ENCODE measurements around the gene ABCA1. TPM values are rescaled to one million over a fixed set of nuclear protein-coding genes. Genes with fewer than 3 reads are reported as not detected.

ABCA1 gene
- total RNA-seq, 2 experiments from 2014 or later, result 1.4 to 2.0 TPM

DNA sequence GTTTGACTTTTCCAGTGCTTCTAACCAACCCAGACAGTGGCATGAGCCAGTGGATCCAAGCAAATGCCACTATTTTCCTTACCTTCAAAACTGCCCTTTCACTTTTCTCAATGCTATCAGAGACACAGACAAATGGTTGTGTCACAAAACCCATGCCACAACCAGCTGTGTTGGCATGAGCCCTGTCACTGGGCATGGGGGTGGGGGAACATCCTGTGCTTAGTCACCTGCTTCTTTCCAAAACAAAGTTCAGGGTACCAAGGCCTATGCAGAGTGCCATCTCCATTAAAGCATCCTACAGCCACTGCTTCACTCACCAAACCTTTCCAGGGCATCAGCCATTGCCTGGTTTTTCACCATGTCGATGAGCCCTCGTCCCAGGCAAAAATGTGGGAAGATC is 133.9 kb downstream of the ABCA1 start:
- Mint-ChIP-seq H3K4me3 (no peak overlapping the region), H3K4me1 (no peaks in the 10 kb centered on the region), H3K27ac (no peak overlapping the region), H3K9me3 (no peaks in the 10 kb centered on the region), H3K27me3 (no peaks in the 10 kb centered on the region), H3K36me3 (no peaks in the 10 kb centered on the region)
- POLR2A ChIA-PET, result no interaction called here
- ATAC-seq (ENCODE audit: low read depth) (no peak), DNase-seq (no peak)

DNA sequence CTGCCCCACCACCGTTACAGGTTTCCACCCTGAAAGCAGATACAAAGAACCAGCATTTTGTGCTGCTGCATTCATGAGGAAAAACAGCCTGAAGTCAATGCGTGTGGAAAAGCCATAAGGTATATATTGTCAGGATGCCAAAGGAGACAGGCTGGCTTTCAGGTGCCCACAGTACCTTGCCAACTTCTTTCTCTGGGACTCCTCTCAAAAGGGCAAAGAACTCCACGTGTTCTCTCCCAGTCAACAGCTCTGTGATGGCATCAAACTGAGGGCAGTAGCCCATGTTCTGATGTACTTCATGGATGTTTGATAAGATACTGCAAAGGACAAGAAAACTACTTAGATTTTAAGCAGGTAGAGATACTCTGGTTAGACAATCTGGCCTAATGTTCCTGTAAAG is 139.7 kb downstream of the ABCA1 start:
- POLR2A ChIA-PET, result no interaction called here
- DNase-seq, result no peak
- no peaks in the 10 kb centered on the region for H3K4me1 Mint-ChIP-seq
- no peaks in the 10 kb centered on the region for H3K27me3 Mint-ChIP-seq
- H3K27ac Mint-ChIP-seq, result no peak overlapping the region
- H3K4me3 Mint-ChIP-seq, result no peak overlapping the region
- no peaks in the 10 kb centered on the region for H3K36me3 Mint-ChIP-seq
- ATAC-seq (ENCODE audit: low read depth), result no peak
- no peaks in the 10 kb centered on the region for H3K9me3 Mint-ChIP-seq

DNA sequence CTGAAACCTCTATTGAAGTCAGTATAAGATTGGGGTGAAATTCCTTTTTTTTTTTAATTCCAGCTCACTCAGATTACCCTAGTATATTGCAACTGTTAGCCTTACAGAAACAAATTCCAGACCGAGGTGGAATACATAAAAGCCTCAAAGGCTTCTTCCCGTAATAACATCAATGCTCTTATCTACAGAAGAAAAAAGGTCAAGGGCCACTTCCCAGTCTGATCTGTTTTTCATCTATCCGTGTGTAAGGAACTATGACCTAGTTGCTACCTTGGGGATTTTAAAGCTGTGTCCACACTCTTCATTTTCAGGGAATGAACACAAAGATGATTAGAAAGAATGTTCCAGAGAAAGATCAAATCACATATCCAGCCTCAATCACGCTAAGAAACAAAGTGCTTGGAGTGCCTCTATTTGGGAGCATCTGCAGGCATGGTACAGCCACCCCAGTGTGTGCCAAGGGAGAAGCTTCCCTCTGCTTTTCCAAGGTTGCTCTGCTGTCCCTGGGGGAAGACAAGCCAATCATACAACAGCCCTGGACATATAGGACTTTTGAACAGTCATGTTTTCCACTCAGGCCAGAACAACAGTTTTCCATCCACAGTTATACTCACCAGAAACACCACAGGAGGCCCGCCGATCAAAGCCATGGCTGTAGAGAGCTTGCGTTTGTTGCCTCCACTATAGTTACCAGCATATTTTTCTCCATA is 140.5 kb downstream of the ABCA1 start:
- Mint-ChIP-seq H3K4me1 (no peaks in the 10 kb centered on the region), H3K4me3 (no peak overlapping the region), H3K9me3 (no peaks in the 10 kb centered on the region), H3K36me3 (no peaks in the 10 kb centered on the region), H3K27ac (no peak overlapping the region), H3K27me3 (no peaks in the 10 kb centered on the region)
- DNase-seq (no peak), ATAC-seq (ENCODE audit: low read depth) (no peak)
- POLR2A ChIA-PET, result no interaction called here

DNA sequence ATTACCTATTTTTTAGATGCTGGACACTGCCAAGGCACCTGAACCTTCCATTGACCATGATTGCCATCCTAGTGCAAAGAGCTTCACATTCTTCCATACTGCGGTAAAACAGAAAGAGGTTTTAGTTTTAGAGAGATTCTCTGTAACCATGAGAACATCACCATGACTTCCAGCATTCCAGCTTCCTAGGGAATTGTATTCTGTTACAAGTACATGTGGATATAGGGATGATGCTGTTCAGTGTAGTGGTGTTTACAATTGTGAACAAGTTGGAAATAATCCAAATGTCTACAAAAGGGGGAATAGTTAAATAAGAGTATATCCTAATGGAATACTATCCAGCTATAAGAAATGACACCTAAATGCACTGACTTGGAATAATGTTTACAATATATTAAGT is 141.7 kb downstream of the ABCA1 start:
- no peak for DNase-seq
- no peak overlapping the region for H3K4me3 Mint-ChIP-seq
- POLR2A ChIA-PET, result no interaction called here
- H3K27me3 Mint-ChIP-seq, result no peaks in the 10 kb centered on the region
- H3K27ac Mint-ChIP-seq, result no peak overlapping the region
- H3K4me1 Mint-ChIP-seq, result no peaks in the 10 kb centered on the region
- no peaks in the 10 kb centered on the region for H3K36me3 Mint-ChIP-seq
- no peaks in the 10 kb centered on the region for H3K9me3 Mint-ChIP-seq
- no peak for ATAC-seq (ENCODE audit: low read depth)

DNA sequence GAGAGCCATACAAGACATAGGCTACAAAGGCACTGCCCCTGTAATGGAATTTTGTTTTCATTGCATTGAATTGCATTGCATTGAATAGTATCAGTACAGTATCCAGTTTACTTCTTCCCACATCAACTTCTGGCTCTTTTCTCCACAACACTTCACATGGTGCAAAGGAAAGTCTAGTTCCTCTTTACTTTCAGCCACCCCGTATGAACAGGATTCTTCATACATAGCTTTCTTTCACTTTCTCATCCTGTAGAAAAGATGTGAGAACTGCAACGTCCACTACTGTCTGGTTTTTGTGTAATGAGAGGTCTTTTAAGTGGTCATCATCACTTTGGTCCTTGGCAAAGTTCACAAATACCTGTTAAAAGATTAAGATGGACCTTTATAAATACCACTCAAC is 143.9 kb downstream of the ABCA1 start:
- H3K4me1 Mint-ChIP-seq, result no peaks in the 10 kb centered on the region
- no peaks in the 10 kb centered on the region for H3K36me3 Mint-ChIP-seq
- no peaks in the 10 kb centered on the region for H3K9me3 Mint-ChIP-seq
- H3K27me3 Mint-ChIP-seq, result peaks cover 7% of the 10 kb centered on the region
- ATAC-seq (ENCODE audit: low read depth) (no peak), DNase-seq (no peak)
- no peak overlapping the region for H3K4me3 Mint-ChIP-seq
- H3K27ac Mint-ChIP-seq, result no peak overlapping the region
- POLR2A ChIA-PET, result no interaction called here

DNA sequence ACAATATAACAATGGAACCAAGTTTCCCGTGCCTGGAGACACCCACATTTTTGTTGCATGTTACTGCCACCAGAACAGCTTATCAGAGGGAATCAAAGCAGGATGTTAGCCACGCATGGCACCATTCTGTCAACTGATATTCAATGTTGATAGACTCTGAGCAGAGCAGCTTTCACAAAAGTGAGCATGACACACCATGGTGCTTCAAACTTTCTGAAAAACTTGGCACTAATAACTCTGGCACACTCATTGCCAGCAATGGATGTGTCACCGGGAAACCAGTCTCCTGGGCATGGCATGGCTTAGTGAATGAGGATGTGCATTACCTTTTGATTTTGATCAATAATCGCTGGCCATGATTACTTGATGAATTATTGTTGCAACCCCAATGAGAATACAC is 144.4 kb downstream of the ABCA1 start:
- no peaks in the 10 kb centered on the region for H3K36me3 Mint-ChIP-seq
- ATAC-seq (ENCODE audit: low read depth) (no peak), DNase-seq (no peak)
- H3K27ac Mint-ChIP-seq, result no peak overlapping the region
- H3K27me3 Mint-ChIP-seq, result peaks cover 12% of the 10 kb centered on the region
- no peaks in the 10 kb centered on the region for H3K9me3 Mint-ChIP-seq
- no peaks in the 10 kb centered on the region for H3K4me1 Mint-ChIP-seq
- no peak overlapping the region for H3K4me3 Mint-ChIP-seq
- POLR2A ChIA-PET, result no interaction called here

DNA sequence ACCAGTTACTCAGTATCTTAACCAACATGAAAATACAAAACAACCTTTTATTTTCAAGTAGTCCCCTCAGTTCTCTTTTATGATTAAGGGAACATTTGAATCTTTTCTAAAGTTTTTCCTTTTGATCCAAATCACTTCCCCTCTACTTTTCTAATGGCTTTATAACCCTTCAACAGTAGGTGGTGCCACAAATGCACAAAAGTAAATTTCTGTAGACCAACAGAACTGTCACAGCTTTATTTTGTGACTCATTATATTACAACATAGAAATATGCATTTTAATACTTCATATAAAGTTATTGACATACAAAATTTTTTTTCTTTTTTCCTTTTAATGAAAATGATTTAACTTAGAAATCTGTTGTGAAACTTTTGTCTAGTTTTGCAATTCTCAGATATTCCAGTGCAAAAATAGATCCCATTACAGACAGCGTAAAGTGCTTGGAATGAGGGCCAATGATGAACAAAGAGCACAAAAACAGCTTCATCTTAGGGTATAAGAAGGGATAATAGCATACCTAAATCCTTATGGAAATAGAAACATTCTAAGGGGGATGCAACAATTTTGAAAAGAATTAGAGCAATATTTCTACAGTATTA is 147.1 kb downstream of the ABCA1 start:
- Mint-ChIP-seq H3K27me3 (peaks cover 18% of the 10 kb centered on the region), H3K4me1 (no peaks in the 10 kb centered on the region), H3K4me3 (no peak overlapping the region), H3K9me3 (no peaks in the 10 kb centered on the region), H3K27ac (no peak overlapping the region), H3K36me3 (no peaks in the 10 kb centered on the region)
- no peak for DNase-seq
- POLR2A ChIA-PET, result interaction anchor here (0.7 kb wide), 1 partner anchor 345 kb away, joined by 3 read pairs; no protein-coding TSS in a partner anchor
- no peak for ATAC-seq (ENCODE audit: low read depth)

DNA sequence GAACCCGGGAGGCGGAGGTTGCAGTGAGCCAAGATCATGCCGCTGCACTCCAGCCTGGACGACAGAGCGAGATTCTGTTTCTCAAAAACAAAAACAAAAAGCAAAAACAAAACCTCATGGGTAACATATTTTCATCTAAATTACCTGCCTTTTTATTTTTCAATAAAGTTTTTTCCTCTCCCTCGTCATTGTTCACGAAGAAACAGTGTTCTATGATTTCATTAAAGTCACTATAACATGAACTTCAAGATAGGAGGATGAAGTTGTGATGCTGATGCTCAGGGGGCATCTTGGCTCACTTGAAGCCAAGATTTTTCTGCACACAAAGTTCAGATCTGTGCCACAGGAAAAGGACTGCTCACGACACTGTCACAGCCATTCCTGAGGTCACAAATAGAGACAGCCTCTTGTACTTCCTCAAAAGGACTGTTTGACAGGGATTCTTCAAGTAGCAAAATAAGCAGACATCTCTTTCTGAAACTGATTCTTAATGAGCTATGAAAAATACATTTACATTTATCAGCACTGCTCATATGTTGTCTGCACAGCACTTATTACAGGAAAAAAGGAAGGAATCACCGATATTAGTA is 147.9 kb downstream of the ABCA1 start:
- DNase-seq (no peak), ATAC-seq (ENCODE audit: low read depth) (no peak)
- Mint-ChIP-seq H3K27ac (no peak overlapping the region), H3K4me3 (no peak overlapping the region), H3K4me1 (no peaks in the 10 kb centered on the region), H3K9me3 (no peaks in the 10 kb centered on the region), H3K27me3 (peaks cover 18% of the 10 kb centered on the region), H3K36me3 (no peaks in the 10 kb centered on the region)
- POLR2A ChIA-PET, result interaction anchor here (0.7 kb wide), 1 partner anchor 346 kb away, joined by 3 read pairs; no protein-coding TSS in a partner anchor

DNA sequence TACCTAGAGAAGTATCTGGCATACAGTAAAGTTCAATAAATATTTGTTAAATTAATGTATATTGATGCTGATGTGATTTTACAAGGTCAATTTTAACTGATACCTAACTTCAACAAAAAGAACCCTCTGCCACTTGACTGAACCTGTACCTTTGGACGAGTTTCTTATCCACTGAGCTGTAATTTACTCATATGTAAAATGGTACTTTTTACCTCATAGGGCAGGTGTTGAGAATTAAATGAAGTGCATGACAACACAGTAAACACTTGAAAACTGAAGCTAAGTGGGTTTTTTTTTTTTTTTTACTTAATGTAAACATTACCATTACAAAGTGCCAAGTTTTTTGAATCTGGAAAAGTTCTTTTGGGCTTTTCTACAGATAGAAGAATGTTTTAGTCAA is 148.6 kb downstream of the ABCA1 start:
- Mint-ChIP-seq H3K36me3 (no peaks in the 10 kb centered on the region), H3K9me3 (no peaks in the 10 kb centered on the region), H3K4me1 (no peaks in the 10 kb centered on the region), H3K27me3 (peaks cover 18% of the 10 kb centered on the region), H3K4me3 (no peak overlapping the region), H3K27ac (no peak overlapping the region)
- POLR2A ChIA-PET, result no interaction called here
- DNase-seq (no peak), ATAC-seq (ENCODE audit: low read depth) (no peak)

DNA sequence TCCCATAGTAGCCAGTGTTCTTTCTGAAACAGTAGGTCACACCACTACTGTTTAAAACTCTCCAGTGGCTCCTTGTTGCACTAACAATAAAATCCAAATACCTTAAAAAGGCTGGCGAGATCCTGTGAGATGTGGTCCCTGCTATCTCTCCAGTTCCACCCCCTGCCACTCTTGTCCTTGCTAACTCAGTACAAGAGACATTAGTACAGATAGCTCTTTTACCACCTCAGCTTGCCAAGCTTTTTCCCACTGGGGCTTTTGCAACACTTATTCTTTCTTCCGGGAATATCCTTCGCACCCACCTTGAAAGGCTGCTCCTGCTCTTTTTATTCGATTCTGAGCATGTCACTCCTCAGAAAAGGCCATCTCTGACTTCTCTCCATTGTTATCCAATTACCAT is 149.2 kb downstream of the ABCA1 start:
- Mint-ChIP-seq H3K9me3 (no peaks in the 10 kb centered on the region), H3K36me3 (no peaks in the 10 kb centered on the region), H3K27ac (no peak overlapping the region), H3K27me3 (peaks cover 18% of the 10 kb centered on the region), H3K4me1 (no peaks in the 10 kb centered on the region), H3K4me3 (no peak overlapping the region)
- ATAC-seq (ENCODE audit: low read depth) (no peak), DNase-seq (no peak)
- POLR2A ChIA-PET, result no interaction called here

DNA sequence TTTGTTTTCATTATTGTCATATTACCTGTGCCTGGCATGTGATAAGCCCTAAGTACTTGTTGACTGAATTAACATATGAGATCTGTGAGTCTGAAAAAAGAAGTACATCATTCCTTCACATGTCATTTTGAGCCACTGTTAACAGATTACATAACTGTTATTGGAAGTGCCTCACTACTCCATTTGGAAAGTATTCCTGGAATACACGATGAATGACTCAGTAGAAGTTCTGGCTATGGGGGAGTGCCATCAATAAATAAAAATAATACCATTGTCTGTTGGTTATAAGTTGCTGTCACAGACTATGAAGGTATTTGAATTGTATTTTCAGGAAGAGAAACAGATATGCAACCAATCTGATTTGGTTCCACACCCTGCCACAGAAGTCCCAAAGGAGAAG is 151.2 kb downstream of the ABCA1 start:
- Mint-ChIP-seq H3K9me3 (no peaks in the 10 kb centered on the region), H3K27me3 (peaks cover 18% of the 10 kb centered on the region), H3K36me3 (no peaks in the 10 kb centered on the region), H3K4me1 (no peaks in the 10 kb centered on the region), H3K27ac (no peak overlapping the region), H3K4me3 (no peak overlapping the region)
- DNase-seq (no peak), ATAC-seq (ENCODE audit: low read depth) (no peak)
- POLR2A ChIA-PET, result no interaction called here

DNA sequence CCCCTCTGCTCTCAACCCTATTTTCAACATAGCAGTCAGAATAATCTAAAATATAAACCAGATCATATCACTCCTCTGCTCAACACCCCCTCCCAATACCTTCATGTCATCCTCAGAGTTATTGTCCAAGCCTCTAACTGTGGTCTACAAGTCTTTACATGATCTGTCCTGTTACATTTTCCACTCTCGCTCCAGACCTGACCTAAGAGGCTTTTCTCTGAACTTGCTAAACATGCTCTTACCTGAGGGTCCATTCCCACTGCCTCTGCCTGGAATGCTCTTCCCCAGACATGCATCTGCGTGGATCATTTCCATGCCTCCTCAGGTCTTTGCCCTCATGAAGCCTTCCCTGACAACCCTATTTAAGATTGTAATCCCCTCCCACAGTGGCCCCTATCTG is 152.0 kb downstream of the ABCA1 start:
- no peak for ATAC-seq (ENCODE audit: low read depth)
- Mint-ChIP-seq H3K9me3 (no peaks in the 10 kb centered on the region), H3K4me1 (no peaks in the 10 kb centered on the region), H3K27ac (no peak overlapping the region), H3K4me3 (no peak overlapping the region), H3K27me3 (peaks cover 18% of the 10 kb centered on the region), H3K36me3 (peaks cover 2% of the 10 kb centered on the region)
- DNase-seq, result no peak
- POLR2A ChIA-PET, result no interaction called here

DNA sequence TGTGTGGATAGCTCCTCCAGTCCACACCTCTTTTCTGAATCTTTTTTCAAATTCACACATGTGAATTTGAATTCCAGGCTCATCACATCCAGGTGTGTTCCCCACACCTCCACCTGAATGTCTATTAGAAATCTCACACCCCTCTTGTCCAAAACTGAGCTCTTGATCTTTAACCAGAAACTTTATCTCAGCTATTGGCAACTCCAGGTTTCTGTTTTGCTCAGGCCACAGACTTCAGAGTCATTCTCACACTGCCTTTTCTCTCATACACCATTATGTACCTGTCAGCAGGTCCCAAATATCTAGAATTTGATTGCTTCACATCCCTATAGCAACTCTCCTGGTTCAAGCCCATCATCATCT is 152.4 kb downstream of the ABCA1 start:
- Mint-ChIP-seq H3K9me3 (no peaks in the 10 kb centered on the region), H3K4me1 (no peaks in the 10 kb centered on the region), H3K27me3 (peaks cover 16% of the 10 kb centered on the region), H3K4me3 (no peak overlapping the region), H3K27ac (no peak overlapping the region), H3K36me3 (peaks cover 2% of the 10 kb centered on the region)
- POLR2A ChIA-PET, result no interaction called here
- ATAC-seq (ENCODE audit: low read depth) (no peak), DNase-seq (no peak)

DNA sequence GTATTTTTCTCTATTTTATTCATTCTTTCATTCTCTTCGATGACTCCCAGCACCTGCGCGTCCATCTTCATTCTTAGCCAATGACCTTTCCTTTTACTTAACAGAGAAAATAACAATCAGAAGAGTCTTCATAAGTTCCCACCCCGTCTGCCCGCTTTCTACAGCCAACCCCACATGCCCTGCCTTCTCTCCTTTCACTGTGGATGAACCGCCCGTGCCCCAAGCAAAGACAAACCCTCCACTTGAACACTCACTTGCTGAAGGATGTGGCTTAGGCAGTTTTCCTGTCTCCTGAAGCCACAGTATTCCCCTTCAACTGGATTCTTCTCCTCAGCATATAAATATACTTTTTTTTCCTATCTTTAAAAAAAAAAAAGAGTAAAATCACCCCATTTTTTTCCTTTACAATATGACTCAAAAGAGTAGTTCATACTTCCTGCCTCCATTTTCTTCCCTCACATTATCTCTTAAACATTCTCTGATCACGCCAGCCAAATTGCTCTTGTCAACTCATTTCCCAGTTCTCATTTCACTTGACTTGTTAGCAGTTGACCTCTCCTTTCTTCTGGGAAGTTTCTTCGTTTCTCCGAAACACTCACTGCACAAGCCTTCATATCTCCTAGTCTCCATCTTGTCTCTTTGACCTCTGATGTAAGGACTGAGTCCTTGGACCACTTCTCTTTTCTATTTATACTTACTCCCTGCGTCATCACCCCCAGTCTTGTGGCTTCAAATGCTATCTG is 153.0 kb downstream of the ABCA1 start:
- DNase-seq (no peak), ATAC-seq (ENCODE audit: low read depth) (no peak)
- Mint-ChIP-seq H3K27ac (no peak overlapping the region), H3K9me3 (no peaks in the 10 kb centered on the region), H3K4me1 (no peaks in the 10 kb centered on the region), H3K27me3 (peaks cover 11% of the 10 kb centered on the region), H3K36me3 (peaks cover 2% of the 10 kb centered on the region), H3K4me3 (no peak overlapping the region)
- POLR2A ChIA-PET, result no interaction called here
